ENCODE results near the gene PCLO.

The PCLO gene

DNA sequence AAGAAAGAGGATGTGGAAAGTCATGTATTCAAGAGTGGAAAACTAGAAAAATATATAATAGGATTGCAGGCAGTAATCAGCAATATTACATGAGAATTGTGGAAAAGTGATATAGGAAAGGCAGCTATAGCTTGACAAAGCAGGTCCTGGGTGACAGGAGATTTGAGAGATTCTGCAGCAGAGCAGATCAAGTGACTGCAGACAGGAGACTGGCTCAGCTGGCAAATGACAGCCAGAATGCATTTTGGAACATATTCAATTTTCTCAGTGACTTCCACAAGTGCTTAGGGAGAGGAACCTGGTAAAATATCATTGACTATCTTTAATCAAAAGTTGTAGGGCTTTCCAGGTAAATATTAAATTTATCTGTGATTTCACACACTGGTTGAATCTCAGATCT lies 458.6 kb downstream of the PCLO start:
- no peak overlapping the region for H3K27ac ChIP-seq
- no peaks in the 10 kb centered on the region for H3K9me3 ChIP-seq (replicated peaks in 1 of 11)
- H3K4me3 ChIP-seq: no peak overlapping the region
- H3K27me3 ChIP-seq: no peaks in the 10 kb centered on the region
- no peak for TF ChIP-seq Cebpa-rat (IDR thresholded peaks at IDR 0.05)
- no peaks in the 10 kb centered on the region for H3K36me3 ChIP-seq
- H3K4me1 ChIP-seq: no peaks in the 10 kb centered on the region
- no peak overlapping the region for H3K4me2 ChIP-seq
- no peak overlapping the region for H3K9ac ChIP-seq
- no peaks in the 10 kb centered on the region for H4K20me1 ChIP-seq
